Measurements from ENCODE around the gene YAF2.

The YAF2 gene

GRCh38 chr12:42144408-42145196, 93.4 kb downstream of the YAF2 start, which contains the start of gene GXYLT1:
Gene GXYLT1 (minus strand): TSS chr12:42144874. CDS start chr12:42144646, 228 bp downstream.
- peak; percentile 88 for DNase-seq (ENCODE audit: low spot score)

DNA sequence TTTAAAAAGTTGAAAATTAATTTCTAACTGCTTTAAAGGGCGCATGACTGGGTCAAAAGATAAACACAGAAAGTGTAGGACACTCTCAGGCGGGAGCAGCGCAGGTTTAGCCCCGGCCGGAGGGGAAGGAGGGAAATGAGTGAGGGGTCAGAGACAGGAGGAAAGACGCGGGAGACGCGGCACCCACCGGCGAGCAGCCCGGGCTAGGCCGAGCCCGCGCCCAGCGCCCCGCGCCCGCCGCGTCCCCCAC, 94.0 kb downstream of the YAF2 start:
- DNase-seq (ENCODE audit: low spot score) = peak; percentile 20

DNA sequence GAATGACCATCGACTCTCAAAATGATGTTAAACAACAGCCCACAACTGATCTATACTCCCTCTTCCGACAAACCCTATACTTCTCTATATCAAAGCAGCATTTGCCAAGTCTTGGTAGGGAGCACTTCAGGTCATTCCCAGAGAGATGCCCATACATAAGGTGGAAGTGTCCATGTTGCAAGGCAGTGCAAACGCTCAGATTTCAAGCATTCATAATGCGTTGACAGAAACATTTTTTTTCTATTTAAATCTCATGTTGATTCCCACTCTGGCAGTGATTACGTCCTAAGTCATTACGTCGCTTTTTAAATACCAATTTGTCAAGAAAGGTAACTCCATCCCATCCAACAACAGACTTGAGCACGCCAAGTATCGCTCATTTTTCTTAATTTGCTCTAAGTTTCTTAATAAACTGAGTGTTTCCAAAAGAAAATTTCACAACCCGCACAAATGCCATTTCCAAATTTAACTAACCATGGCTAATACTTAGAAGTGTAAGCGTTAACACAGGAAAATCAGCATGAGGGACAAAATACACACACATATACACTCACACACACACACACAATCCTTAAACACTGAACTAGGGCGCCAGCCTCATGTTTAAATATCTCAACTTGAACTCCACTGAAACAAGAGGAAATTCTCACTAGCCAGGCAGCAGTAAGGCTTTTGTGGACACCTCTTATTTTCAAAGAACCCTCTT, 94.4 kb downstream of the YAF2 start:
- peak; percentile 25 for DNase-seq (ENCODE audit: low spot score)

- DNase-seq (ENCODE audit: low spot score) = no peak
Measured at GRCh38 chr12:42141981-42142606, 96.0 kb downstream of the YAF2 start.

DNA sequence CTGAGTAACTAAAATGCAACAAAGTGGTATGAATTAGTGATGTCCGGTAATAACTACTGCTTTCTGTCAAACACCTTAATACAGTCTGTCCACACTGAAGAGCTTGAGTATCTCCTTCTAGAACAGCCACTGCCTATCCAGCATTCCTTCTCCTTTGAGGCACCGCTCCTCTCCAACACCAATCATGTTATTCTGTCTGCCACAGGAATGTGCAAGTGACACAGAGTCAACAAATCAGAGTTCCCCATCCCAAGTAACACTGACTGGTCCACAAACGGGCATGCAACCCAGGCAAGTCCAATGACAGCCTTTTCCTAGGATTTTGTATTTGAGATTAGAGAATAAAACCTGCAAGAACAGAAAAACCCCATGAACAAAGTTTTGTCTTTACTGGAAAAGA, 97.1 kb downstream of the YAF2 start:
- peak; percentile 48 for DNase-seq (ENCODE audit: low spot score)

- no peak for DNase-seq (ENCODE audit: low spot score)
Measured at GRCh38 chr12:42135259-42135814, 102.7 kb downstream of the YAF2 start.

DNA sequence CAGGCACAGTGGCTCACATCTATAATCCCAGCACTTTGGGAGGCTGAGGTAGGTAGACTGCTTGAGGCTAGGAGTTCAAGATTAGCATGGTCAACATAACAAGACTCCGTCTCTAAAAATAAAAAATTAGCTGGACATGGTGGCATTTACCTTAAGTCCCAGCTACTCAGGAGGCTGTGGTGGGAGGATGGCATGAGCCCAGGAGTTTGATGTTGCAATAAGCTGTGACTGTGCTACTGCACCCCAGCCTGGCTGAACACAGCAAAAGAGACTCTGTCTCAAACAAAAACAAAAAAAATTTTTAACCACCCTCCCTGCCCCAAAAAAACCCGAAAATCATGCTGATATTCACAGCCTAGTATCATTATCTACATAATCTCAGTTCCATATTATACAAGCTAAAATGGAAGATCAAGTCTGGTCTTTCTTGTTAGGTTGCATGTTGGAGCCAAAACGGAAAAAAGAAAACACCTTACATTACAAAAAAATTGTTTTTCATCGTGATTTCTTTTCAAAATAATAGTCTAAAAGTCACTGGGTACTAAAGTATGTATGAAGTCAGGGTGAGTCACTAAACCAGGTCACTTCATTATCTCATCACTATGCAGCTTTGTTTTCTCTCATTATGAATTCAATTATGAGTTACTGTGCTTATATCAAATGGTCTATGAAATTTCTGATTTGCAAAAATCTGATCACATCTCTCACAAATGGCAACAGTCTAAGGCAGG, 107.2 kb downstream of the YAF2 start:
- no peak for DNase-seq (ENCODE audit: low spot score)

DNA sequence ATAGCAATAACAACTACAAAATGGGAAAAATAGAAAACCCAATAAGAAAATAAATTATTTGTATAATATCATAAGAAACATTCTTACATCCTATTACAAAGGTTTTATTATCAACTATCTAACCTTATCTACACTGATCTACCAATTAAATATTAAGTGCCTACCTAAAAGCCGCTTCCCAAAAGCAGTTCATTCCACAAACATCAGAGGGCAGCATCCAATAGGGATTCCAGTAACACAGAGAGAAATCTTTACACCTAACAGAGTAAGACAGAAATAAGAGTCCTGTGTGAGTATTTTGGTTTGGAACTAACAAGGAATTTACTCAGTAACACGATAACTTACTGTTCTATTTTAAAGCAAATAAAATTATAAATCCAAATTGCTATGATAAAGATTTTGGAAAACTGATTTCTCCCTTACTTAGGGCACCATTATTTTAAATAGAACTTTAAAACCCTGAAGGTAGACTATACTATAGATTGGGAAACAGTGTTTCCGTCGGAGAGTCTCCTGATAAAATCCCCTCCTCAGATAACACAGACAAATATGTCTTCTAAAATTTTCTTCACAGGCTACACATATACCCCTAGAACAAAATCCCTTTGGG, 108.3 kb downstream of the YAF2 start:
- peak; percentile 16 for DNase-seq (ENCODE audit: low spot score)

DNA sequence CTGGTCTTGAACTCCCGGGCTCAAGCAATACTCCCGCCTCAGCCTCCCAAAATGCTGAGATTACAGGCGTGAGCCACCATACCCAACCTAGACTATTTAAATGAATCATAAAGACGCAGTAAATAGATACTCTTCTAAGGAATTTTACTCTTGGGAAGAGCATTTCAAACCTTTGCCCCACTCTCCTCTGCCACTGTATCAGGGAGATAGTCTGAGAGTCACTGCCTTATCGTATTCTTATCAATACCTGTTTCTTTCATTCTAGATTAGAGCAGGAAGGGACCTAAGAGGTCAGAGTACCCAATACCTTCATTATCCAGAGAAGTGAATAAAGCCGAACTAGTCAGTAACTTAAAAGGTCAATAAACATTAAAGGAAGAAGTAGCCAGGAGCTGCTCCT, 109.2 kb downstream of the YAF2 start:
- no peak for DNase-seq (ENCODE audit: low spot score)

GRCh38 chr12:42128327-42128726, 109.7 kb downstream of the YAF2 start:
- no peak for DNase-seq (ENCODE audit: low spot score)

- DNase-seq (ENCODE audit: low spot score) = no peak
Measured at GRCh38 chr12:42126963-42127362, 111.1 kb downstream of the YAF2 start.

DNA sequence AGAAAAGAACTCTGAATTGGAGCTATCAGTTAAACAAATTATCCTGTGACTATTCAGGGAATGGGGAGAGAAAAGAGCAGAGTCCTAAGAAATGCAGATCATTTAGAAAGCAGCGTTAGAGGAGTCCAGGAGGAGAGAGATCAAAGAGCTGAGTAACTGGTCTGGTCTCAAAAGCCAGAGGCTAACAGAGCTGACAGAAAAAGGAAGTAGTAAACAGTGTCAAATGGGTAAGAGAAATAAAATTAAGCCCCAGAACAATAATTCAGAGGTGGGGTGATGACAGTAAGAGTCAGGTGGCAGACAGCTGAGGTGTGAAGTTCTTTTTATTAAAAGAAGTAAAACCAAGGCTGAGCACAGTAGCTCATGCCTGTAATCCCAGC, 112.7 kb downstream of the YAF2 start:
- DNase-seq (ENCODE audit: low spot score) = no peak

GRCh38 chr12:42124764-42125387, 113.2 kb downstream of the YAF2 start:
- DNase-seq (ENCODE audit: low spot score) = peak; percentile 11

- no peak for DNase-seq (ENCODE audit: low spot score)
Measured at GRCh38 chr12:42119085-42119633, 118.9 kb downstream of the YAF2 start.

- DNase-seq (ENCODE audit: low spot score) = no peak
Measured at GRCh38 chr12:42118136-42118879, 119.7 kb downstream of the YAF2 start.

DNA sequence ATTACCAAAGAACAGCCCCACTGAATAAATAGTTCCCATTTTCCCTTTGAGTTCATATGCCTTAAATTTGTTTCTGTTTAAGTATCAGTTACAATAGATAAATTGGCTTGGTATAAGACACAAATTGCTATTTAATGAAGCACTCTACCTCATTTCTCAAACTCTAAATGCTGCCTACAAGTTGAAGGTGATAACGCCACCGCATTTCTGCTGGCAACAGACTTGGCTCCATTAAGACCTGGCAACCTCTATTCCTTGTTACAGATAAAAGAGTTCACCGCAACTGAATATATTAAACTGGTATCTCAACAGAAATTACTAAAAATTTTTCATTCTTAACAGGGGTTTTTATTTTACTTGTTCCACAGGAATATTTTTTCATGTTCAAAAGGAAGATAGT, 129.0 kb downstream of the YAF2 start:
- no peak for DNase-seq (ENCODE audit: low spot score)

All from HuH-7.5 (cell line).